ENCODE results near the gene DNAJC4.

The DNAJC4 gene

DNA sequence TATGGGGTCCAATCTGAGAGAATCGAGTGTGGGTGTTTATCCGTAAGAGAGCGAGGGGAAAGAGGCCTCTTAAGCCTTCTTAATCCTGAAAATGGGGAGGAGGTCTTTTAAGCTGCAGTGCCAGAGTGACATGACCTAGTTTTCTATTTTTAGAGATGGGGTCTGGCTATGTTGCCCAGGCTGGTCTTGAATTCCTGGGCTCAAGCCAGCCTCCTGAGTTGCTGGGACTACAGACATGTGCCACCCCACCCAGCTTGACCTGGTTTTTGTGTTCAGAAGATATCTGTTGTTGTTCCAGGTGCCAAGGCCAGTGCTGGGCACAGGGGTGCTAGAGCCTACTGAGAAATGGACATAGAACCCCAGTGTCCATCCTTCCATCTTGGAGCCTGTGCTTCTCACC, 52.7 kb downstream of the DNAJC4 start:
- DNase-seq: no peak

Measured in hippocampal formation (tissue), 2 donors.